Activated CD8-positive, alpha-beta T cell treated with anti-CD3 and anti-CD28 coated beads for 36 hours (primary cell): Measurements from ENCODE around the gene SLC28A2. TPM values are rescaled to one million over a fixed set of nuclear protein-coding genes. Genes with fewer than 3 reads are reported as not detected.
A peak's percentile ranks its signal among the peaks of the same experiment; 100 is the strongest.
"Not testable (repeated sequence)": the region's sequence is repeated elsewhere in the genome, so short reads cannot be mapped to it uniquely, and the experiment has no call there.

Experiments used
- ATAC-seq: fragments of 200-7000 bp; cut with Tn5 transposase; one replicate; pipeline ENCODE4 v1.10.0; 2021; ENCODE audit warnings: mild to moderate bottlenecking, moderate library complexity
- CTCF ChIA-PET: fragments of 350-600 bp; sonication (Branson Sonifier 250); formaldehyde crosslinking; loops from one replicate; lab custom pipeline; 2021; ENCODE audit warnings: antibody characterized with exemption; lab: Charles Lee
- POLR2A ChIA-PET: fragments of 350-600 bp; sonication (Branson Sonifier 250); formaldehyde crosslinking; loops from one replicate; lab custom pipeline; 2021; ENCODE audit warnings: antibody characterized with exemption; lab: Charles Lee
- DNase-seq: peaks from one replicate; pipeline ENCODE4 v3.0.0-alpha.2; 2020
- H3K27ac Mint-ChIP-seq: one replicate; pipeline ENCODE4 v1.8.0; 2021; ENCODE audit warnings: mild to moderate bottlenecking, mixed read lengths
- H3K27me3 Mint-ChIP-seq: one replicate; pipeline ENCODE4 v1.8.0; 2021; ENCODE audit warnings: mixed read lengths
- H3K36me3 Mint-ChIP-seq: one replicate; pipeline ENCODE4 v1.8.0; 2021; ENCODE audit warnings: low read depth, mixed read lengths
- H3K4me1 Mint-ChIP-seq: one replicate; pipeline ENCODE4 v1.8.0; 2021; ENCODE audit warnings: low read depth, mixed read lengths
- H3K4me3 Mint-ChIP-seq: one replicate; pipeline ENCODE4 v1.8.0; 2021; ENCODE audit warnings: mild to moderate bottlenecking, moderate library complexity, mixed read lengths
- H3K9me3 Mint-ChIP-seq: one replicate; pipeline ENCODE4 v1.8.0; 2021; ENCODE audit warnings: mixed read lengths
- CTCF ChIP-seq: fragments of 200-600 bp; IDR thresholded peaks from one replicate; pipeline ENCODE4 v1.8.0; 2022; ENCODE audit warnings: antibody characterized with exemption, mild to moderate bottlenecking
- intact Hi-C: fragments of 100-400 bp; cut with micrococcal nuclease; formaldehyde crosslinking; loops from one replicate; pipeline ENCODE4 v1.10.0; 2022
- total RNA-seq, 2 experiments: library from RNA; stranded (reverse); gene quantifications; one replicate each; pipeline ENCODE4 v1.2.3, GENCODE V29; 2021

The SLC28A2 gene
- total RNA-seq, 2 experiments from 2014 or later: not detected

GRCh38 chr15:45306105-45306504 lies 54.1 kb downstream of the SLC28A2 start:
- Mint-ChIP-seq H3K36me3 (no peaks in the 10 kb centered on the region), H3K27me3 (peaks cover 18% of the 10 kb centered on the region), H3K4me3 (no peak overlapping the region), H3K27ac (no peak overlapping the region), H3K4me1 (peaks cover 3% of the 10 kb centered on the region), H3K9me3 (no peaks in the 10 kb centered on the region)
- CTCF ChIA-PET: interaction anchor here (1.1 to 1.4 kb wide), 2 partner anchors 10 to 77 kb away, joined by 3 to 4 read pairs; no protein-coding TSS in a partner anchor
- POLR2A ChIA-PET: no interaction called here
- ATAC-seq (no peak), DNase-seq (no peak)
- intact Hi-C loops: loop anchor here (5.0 kb wide), 1 partner anchor 91 kb away; no protein-coding TSS in a partner anchor
- TF ChIP-seq CTCF: no peak

- peak; percentile 50 for TF ChIP-seq CTCF
- peak; percentile 17 for ATAC-seq
- Mint-ChIP-seq H3K36me3 (no peaks in the 10 kb centered on the region), H3K4me1 (peaks cover 3% of the 10 kb centered on the region), H3K9me3 (no peaks in the 10 kb centered on the region), H3K27me3 (peaks cover 22% of the 10 kb centered on the region), H3K4me3 (peak overlapping the region; percentile 5), H3K27ac (no peak overlapping the region)
- POLR2A ChIA-PET: no interaction called here
- no peak for DNase-seq
- intact Hi-C loops: loop anchor here (5.0 kb wide), 1 partner anchor 90 kb away; no protein-coding TSS in a partner anchor
- CTCF ChIA-PET: interaction anchor here (1.4 kb wide), 1 partner anchor 92 kb away, joined by 5 read pairs; no protein-coding TSS in a partner anchor
Observed at GRCh38 chr15:45307230-45307924, 55.3 kb downstream of the SLC28A2 start.

- H3K4me3 Mint-ChIP-seq, H3K9me3 Mint-ChIP-seq, H3K36me3 Mint-ChIP-seq, POLR2A ChIA-PET, H3K4me1 Mint-ChIP-seq, ATAC-seq, H3K27ac Mint-ChIP-seq, intact Hi-C loops, DNase-seq: not testable (repeated sequence)
- CTCF ChIA-PET: interaction anchor here (1.5 kb wide), 1 partner anchor 13 kb away, joined by 4 read pairs; no protein-coding TSS in a partner anchor
- H3K27me3 Mint-ChIP-seq: peaks cover 13% of the 10 kb centered on the region
Observed at GRCh38 chr15:45314117-45314516, 62.1 kb downstream of the SLC28A2 start.

GRCh38 chr15:45314960-45315359 lies 62.9 kb downstream of the SLC28A2 start:
- no peak overlapping the region for H3K27ac Mint-ChIP-seq
- no peaks in the 10 kb centered on the region for H3K4me1 Mint-ChIP-seq
- no peak overlapping the region for H3K4me3 Mint-ChIP-seq
- H3K36me3 Mint-ChIP-seq: no peaks in the 10 kb centered on the region
- ATAC-seq (no peak), DNase-seq (peak; percentile 7)
- intact Hi-C loops: no loop called here
- H3K27me3 Mint-ChIP-seq: peaks cover 13% of the 10 kb centered on the region
- TF ChIP-seq CTCF: no peak
- ChIA-PET CTCF (interaction anchor here (1.5 kb wide), 1 partner anchor 14 kb away, joined by 4 read pairs; no protein-coding TSS in a partner anchor), POLR2A (no interaction called here)
- H3K9me3 Mint-ChIP-seq: no peaks in the 10 kb centered on the region

GRCh38 chr15:45319472-45320214 lies 67.6 kb downstream of the SLC28A2 start:
- no peaks in the 10 kb centered on the region for H3K4me1 Mint-ChIP-seq
- H3K27me3 Mint-ChIP-seq: peaks cover 4% of the 10 kb centered on the region
- intact Hi-C loops: no loop called here
- CTCF ChIA-PET: no interaction called here
- TF ChIP-seq CTCF: no peak
- no peak overlapping the region for H3K4me3 Mint-ChIP-seq
- H3K27ac Mint-ChIP-seq: no peak overlapping the region
- DNase-seq (no peak), ATAC-seq (no peak)
- POLR2A ChIA-PET: no interaction called here
- H3K9me3 Mint-ChIP-seq: no peaks in the 10 kb centered on the region
- no peaks in the 10 kb centered on the region for H3K36me3 Mint-ChIP-seq
